ENCODE measurements around the gene CCN6.

Gene CCN6

DNA sequence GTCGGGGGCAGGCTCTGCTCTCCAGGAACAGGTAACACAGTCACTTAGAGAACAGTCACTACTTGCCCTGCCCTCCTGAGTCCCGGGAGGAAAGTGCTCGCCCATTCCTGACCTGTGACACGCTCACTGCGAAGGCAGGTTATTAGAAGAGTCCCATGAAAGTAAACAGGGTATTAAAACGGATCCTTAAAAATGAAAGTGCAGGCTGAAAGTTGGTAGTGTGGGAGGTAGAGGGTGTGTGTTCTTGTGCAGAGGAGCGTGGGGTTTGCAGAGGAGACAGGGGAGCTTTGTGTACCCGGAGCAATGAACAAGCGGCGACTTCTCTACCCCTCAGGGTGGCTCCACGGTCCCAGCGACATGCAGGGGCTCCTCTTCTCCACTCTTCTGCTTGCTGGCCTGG lies at the start of gene CCN6:
TSS of gene CCN6 (plus strand) at position 104 of the 400 bp plus-strand sequence. CDS start at position 358, 254 bp downstream.
- DNase-seq: no peak

DNA sequence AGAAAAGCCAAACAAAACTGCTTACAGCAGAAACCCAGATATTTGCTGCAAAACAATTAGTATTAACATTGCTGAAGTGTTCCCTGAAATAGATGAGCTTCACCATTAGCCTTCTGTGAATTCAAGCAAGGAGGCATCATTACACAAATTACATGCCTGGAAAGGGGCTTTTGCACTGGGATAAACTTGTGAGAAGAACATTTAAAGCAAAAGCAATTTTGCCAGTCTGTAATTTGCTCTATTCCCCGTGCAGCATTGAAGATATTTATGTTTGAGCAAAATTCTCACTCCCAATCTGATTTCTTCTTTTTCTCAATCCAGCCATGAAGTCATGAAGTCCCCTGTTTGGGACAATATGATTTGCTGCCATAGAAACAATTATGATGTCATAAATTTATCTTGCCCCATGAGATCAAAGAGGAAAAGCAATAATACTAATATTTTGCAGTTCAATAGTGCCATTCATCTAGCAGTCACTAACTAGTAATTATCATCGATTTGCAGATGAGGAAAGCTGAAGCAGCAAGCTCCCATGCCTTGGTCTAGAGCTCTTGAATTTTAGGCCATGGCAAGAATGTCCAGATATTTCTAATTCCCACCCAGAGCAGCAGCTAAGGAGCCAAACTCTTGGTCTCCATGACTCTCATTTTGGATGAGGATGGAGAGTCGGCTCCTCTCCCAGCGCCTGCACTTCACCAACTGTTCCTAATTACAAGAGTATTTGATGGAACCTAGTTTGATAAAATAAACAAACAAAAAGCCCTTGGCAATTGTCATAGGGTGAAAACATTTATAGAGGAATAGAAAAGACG lies 49.5 kb upstream of the CCN6 start:
- DNase-seq: no peak

DNA sequence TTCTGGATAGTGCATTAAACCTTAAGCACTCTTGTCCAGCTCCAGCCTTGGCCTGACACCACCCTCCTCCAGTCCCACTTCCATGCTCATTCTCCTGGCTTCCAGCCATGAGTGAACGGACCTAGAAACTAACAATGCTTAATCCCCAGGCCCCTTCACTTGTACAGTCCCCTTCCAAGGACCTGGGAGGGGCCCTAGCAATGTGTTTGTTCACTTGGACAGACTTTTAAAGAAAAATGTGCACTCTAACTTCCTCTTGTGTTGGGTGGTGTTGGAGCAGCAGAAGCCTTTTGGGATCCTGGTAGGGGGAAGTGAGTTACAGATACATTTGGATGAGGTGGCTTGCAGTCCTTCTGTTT lies 48.9 kb upstream of the CCN6 start:
- DNase-seq: no peak

- no peak for DNase-seq
Measured at GRCh38 chr6:112007254-112007653, 46.6 kb upstream of the CCN6 start.

GRCh38 chr6:112007805-112008204 lies 46.1 kb upstream of the CCN6 start:
- DNase-seq: no peak

DNA sequence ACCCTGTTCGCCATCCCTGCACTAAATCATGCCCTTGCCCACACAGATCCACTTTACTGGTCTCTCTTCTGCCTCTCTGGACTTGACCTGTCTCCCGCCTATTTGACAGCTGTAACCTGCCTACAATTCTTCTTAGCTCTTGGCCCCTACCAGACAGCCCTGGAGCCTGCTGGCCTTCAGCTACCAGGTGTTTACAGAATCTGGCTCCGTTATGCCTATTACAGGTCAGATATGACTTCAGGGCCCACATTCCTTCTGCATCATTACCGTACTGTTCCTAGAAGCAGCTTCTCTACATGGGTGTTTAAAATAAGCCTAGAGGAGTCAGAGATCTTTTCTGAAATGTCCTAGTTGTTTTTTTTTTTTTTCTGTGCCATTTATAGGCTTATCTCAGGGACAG lies 45.4 kb upstream of the CCN6 start:
- no peak for DNase-seq

- no peak for DNase-seq
Measured at GRCh38 chr6:112010328-112010727, 43.6 kb upstream of the CCN6 start.

- no peak for DNase-seq
Measured at GRCh38 chr6:112013051-112013450, 40.9 kb upstream of the CCN6 start.

GRCh38 chr6:112014483-112014882 lies 39.4 kb upstream of the CCN6 start:
- DNase-seq: no peak

DNA sequence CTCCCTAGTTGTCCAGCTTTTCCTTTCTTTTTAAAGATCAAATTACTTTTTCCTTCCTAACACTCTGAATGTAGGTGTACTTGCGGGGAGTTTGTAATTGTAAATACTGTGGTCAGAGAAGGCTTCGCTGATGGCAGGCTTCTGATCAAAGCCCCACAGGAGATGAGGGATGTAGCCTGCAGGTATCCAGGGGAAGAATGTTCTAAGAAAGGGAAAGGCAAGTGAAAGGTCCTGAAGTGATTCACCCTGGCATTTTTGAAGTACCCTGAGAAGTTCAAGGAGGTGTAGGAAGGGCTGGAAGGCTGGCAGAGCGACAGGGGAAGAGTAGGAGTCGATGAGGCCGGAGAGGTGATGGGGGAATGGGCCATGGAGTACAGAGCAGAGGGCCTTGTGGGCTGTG lies 38.2 kb upstream of the CCN6 start:
- DNase-seq: no peak

GRCh38 chr6:112016320-112016719 lies 37.6 kb upstream of the CCN6 start:
- DNase-seq: no peak

DNA sequence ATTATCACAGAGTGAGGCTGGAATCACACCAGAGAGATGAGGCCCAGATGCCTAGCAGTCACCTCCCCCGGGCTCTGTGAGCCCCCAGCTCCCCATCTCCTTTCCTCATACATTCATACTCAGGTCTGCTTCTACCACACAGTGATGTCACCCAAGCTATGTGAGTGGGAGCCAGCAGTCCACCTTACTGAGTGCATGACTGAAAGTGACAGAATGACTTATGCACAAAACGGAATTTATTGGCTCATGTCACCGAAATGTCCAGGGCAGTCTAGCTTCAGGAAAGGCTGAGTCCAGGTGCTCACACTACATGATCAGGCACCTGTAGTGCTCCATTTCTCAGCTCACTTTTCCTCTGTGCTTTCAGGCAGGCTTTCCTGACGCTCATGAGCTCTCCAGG lies 36.7 kb upstream of the CCN6 start:
- DNase-seq: no peak

- no peak for DNase-seq
Measured at GRCh38 chr6:112017760-112018537, 36.0 kb upstream of the CCN6 start.

GRCh38 chr6:112018619-112019416 lies 35.1 kb upstream of the CCN6 start:
- DNase-seq: no peak

DNA sequence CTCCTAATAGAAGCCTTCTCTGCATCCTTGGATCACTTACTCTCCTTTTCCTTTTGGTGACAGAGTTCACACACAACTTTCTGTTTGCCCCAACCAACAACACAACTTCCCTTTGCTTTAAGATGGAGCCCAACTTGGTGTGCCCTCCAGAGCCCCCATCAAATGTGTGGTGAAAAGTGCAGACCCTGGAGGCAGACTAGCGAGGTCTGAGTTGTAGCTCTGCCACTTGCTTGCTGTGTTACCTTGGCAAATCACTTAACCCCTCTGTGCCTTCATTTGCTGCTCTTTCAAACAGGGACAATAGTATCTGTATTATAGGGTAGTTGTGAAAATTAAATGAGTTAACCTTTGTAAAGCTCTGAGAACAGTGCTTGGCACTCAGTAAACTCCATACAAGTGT lies 34.3 kb upstream of the CCN6 start:
- no peak for DNase-seq

GRCh38 chr6:112021691-112022310 lies 32.1 kb upstream of the CCN6 start:
- DNase-seq: no peak

GRCh38 chr6:112022749-112023148 lies 31.2 kb upstream of the CCN6 start:
- no peak for DNase-seq

GRCh38 chr6:112024464-112024863 lies 29.4 kb upstream of the CCN6 start:
- no peak for DNase-seq

- DNase-seq: no peak
Measured at GRCh38 chr6:112026933-112027332, 27.0 kb upstream of the CCN6 start.

DNA sequence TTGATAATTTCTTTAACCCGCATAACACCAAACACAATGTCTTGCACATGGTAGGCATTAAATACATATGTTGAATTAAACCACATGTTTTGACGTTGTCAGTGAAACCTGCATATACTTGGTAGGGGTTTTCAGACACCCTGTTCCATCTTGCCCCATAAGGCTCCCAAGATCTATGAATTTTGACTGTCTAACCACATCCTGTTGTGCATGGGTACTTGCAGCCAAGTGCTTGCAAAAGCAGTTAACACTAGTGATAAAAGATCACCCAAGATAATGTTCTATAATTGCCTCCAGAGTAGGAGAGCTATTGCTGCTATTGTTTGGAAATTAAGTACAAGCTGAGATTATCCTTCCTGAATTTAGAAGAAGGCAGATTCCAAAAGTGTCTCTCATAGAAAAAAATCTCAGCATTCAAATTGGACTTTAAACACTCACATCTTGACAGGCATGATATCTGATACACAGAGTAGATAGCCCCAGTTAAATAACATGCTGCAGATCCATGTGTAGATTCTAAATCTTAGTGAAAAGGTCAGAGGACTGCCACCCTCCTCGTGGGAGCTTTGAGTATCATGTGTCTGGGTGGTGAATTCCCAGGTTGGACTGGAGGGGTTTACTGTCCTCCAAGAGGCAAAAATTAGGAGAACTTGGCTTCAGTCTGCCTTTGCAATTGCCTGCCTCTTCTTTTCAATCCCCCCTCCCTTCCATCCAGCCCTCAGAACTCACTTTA lies 25.8 kb upstream of the CCN6 start:
- no peak for DNase-seq

DNA sequence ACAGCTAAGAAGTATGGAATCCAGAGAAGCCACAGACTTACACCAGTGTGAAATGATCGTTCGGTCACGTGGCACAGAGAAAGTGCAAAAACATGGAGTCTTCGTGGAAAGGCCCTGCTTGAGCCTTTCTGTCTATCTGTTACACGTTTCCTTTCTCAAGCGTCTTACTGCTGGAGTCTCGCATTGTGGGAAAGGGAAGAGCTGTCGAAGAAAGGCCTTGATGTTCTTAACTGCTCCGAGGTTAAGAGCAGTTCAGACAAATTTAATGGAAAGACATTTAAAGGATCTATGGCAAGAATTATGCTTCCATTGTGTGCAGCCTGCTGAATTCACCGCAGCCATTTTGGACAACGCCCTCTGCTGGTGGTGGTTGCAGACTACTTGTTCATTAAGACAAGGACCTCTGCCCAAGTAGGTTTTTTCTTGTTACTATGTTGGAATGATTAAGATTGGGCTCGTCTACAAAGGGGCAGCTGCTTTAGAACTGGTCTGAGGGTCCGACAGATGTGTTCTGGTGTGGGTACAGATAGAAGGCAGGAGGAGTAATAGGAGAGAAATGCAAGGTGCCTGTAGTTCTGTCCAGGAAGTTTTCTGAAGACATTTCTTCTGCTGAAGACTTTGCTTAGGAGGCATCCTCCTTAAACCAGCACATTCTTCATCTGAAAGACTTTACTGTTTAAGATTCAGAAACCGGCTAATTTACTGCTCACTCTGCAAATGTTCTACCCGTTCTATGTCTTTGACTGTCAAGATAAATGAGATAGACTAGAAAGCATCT lies 24.7 kb upstream of the CCN6 start:
- peak in 1 of 2 donors; percentile 36 for DNase-seq
